GM21390 (cell line): ENCODE results near the gene STH.

ENCODE experiments used
- ATAC-seq: cut with Tn5 transposase; IDR thresholded peaks from one replicate; pipeline ENCODE4 v1.9.1; 2021; ENCODE audit not compliant: unreplicated experiment

STH gene

DNA sequence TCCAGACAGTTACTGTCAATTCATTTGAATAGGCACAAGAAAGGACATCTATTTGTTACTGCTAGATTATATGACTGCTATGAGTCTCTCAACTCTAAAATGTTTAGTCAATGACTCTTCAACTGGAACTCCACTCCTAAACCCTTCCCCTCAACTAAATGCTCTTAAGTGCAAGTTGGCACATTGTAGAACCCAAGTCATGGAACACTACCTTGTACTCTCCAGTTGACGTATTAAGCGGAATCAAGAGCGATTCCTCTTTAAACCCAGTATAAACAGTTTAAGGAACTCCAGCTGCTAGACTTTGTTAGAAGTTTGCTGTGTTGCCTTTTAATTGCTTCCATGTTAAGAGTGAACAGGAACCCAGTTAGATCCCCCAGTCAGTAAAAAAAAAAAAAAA is 44.6 kb downstream of the STH start:
- no peak for ATAC-seq

DNA sequence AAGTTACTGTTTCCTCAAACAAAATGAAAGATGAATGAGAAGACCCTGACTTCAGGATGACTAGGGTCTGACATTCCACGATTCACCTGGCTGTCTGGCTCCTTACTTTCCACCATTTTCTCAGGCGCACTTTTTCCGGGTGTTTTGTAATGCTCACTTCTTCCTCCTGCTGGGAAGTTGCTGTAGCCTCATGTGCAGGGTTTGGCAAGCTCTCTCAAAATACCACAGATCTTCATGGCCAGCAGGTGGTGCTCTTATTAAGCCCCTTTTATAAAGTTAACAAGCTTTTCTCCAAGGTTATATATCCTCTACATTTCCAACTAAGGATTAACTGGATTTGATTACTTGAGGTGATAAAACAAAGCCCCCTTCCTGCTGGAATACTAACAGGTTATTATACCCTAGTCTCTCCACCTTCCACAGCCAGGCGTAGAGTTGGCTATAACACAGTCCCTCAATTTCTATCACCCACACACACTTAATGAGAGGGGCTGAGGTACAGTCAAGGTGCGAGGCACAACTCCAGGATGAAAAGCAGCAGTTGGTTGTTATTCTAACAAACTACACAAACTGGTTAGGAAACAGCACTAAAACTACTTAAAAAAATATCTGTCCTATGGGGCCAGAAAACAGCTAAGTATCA is 45.4 kb downstream of the STH start:
- ATAC-seq: no peak

DNA sequence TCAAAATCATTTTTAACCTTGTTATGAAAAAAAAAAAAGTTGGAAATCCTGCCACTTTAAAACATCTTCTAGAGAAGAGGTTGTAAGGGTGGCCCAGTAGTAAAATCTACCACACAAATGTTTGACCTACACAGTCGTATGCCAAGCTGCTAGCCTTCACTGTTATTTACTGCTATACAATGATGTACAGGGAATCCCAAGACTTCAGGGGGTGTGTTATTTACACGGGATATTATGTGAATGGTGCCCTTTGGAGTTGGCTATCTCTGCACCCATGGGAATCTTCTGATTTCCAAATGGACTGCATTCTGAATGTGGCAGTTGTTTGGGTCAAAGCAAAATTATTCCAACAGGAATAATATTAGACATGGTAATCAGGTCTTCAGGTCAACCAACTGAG is 45.9 kb downstream of the STH start:
- no peak for ATAC-seq

DNA sequence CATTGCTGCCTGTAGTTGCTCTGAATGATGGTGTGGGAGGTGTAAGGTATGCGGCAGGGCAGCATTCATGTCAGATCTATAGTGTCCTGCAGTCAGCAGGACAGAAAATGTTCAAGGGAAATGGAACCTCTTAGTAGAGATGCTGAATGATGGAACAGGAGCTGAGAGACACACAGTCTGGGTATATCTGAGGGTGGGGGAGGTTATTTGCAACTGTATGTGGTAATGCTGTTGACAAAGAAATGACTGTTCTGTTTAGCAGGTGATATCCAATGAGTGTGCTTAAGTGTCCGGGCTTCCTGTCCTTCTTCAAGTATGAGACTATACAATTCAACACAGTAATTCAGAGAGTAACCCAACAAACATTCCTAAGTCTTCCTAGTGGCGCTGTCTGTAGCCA is 46.6 kb downstream of the STH start:
- no peak for ATAC-seq

DNA sequence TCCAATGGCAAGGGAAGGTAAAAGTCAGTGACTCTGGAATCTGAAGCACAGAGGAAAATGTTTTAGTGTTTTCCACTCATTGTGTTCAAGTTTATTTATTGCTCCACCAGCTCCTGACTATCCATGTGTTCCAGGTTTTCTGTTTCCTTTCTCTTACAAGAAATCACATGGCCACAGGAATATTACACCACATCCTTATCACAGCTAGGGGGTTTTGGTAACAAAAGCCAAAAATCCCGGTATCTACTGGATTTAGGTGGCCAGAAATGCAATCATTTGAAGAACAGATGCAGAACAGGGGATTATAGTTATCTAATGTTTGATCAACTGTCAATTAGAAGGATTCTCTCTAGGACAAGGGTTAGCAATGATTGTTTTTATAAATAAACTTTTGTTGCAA is 47.9 kb downstream of the STH start:
- no peak for ATAC-seq

DNA sequence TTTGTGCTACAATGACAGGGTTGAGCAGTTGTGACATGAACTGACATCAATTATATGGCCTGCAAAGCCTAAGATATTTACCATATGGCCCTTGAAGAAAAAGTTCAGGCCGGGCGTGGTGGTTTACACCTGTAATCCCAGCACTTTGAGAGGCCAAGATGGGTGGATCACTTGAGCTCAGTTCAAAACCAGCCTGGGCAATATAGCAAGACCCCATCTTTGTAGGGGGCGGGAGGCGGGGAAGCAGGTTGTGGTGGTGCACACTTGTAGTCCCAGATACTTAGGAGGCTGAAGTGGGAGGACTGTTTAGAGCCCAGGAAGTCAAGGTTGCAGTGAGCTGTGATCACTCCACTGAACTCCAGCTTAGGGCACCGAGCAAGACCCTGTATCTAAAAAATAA is 48.3 kb downstream of the STH start:
- no peak for ATAC-seq

DNA sequence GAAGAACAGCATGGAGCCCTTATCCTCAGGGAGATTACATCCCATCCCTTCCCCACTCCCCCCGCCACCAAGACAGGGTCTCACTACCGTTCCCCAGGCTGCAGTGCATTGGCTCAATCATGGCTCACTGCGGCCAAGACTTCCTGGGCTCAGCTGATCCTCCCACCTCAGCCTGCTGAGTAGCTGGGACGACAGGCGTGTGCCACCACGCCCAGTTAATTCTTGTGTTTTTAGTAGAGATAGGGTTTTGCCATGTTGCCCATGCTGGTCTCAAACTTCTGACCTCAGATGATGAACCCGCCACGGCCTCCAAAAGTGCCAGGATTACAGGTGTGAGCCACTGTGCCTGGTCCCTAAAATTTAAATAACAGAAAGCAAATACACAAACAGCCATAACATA is 48.8 kb downstream of the STH start:
- no peak for ATAC-seq
